Measurements from ENCODE around the gene RILPL2.
A peak's percentile ranks its signal among the peaks of the same experiment; 100 is the strongest.

RILPL2 gene

GRCh38 chr12:123449856-123450255 lies 13.4 kb upstream of the RILPL2 start:
- DNase-seq (ENCODE audit: low read depth), result no peak
- H3K4me3 ChIP-seq (ENCODE audit: control insufficient read depth, low read depth, low read length), result no peak overlapping the region
- no peak for TF ChIP-seq CTCF (conservative IDR thresholded peaks at IDR 0.05; ENCODE audit: control insufficient read depth, insufficient read depth, low read depth, low read length)

GRCh38 chr12:123449249-123449733 lies 12.8 kb upstream of the RILPL2 start:
- no peak overlapping the region for H3K4me3 ChIP-seq (ENCODE audit: control insufficient read depth, low read depth, low read length)
- TF ChIP-seq CTCF (conservative IDR thresholded peaks at IDR 0.05; ENCODE audit: control insufficient read depth, insufficient read depth, low read depth, low read length), result no peak
- DNase-seq (ENCODE audit: low read depth), result no peak

- no peak for TF ChIP-seq CTCF (conservative IDR thresholded peaks at IDR 0.05; ENCODE audit: control insufficient read depth, insufficient read depth, low read depth, low read length)
- DNase-seq (ENCODE audit: low read depth), result no peak
- no peak overlapping the region for H3K4me3 ChIP-seq (ENCODE audit: control insufficient read depth, low read depth, low read length)
Observed at GRCh38 chr12:123446333-123446713, 9.8 kb upstream of the RILPL2 start.

- no peak for DNase-seq (ENCODE audit: low read depth)
- no peak overlapping the region for H3K4me3 ChIP-seq (ENCODE audit: control insufficient read depth, low read depth, low read length)
- no peak for TF ChIP-seq CTCF (conservative IDR thresholded peaks at IDR 0.05; ENCODE audit: control insufficient read depth, insufficient read depth, low read depth, low read length)
Observed at GRCh38 chr12:123445388-123446332, 9.2 kb upstream of the RILPL2 start.

GRCh38 chr12:123444092-123445026 lies 7.9 kb upstream of the RILPL2 start:
- TF ChIP-seq CTCF (conservative IDR thresholded peaks at IDR 0.05; ENCODE audit: control insufficient read depth, insufficient read depth, low read depth, low read length), result no peak
- peak; percentile 82 for DNase-seq (ENCODE audit: low read depth)
- no peak overlapping the region for H3K4me3 ChIP-seq (ENCODE audit: control insufficient read depth, low read depth, low read length)

- no peak for TF ChIP-seq CTCF (conservative IDR thresholded peaks at IDR 0.05; ENCODE audit: control insufficient read depth, insufficient read depth, low read depth, low read length)
- no peak overlapping the region for H3K4me3 ChIP-seq (ENCODE audit: control insufficient read depth, low read depth, low read length)
- DNase-seq (ENCODE audit: low read depth), result no peak
Observed at GRCh38 chr12:123442774-123443173, 6.3 kb upstream of the RILPL2 start.

Measured in fibroblast of mammary gland (primary cell).